ENCODE data around the gene ADAR. TPM values are rescaled to one million over a fixed set of nuclear protein-coding genes. Genes with fewer than 3 reads are reported as not detected.

Gene ADAR
- total RNA-seq, 1 donor from 2014 or later, result 128 TPM

DNA sequence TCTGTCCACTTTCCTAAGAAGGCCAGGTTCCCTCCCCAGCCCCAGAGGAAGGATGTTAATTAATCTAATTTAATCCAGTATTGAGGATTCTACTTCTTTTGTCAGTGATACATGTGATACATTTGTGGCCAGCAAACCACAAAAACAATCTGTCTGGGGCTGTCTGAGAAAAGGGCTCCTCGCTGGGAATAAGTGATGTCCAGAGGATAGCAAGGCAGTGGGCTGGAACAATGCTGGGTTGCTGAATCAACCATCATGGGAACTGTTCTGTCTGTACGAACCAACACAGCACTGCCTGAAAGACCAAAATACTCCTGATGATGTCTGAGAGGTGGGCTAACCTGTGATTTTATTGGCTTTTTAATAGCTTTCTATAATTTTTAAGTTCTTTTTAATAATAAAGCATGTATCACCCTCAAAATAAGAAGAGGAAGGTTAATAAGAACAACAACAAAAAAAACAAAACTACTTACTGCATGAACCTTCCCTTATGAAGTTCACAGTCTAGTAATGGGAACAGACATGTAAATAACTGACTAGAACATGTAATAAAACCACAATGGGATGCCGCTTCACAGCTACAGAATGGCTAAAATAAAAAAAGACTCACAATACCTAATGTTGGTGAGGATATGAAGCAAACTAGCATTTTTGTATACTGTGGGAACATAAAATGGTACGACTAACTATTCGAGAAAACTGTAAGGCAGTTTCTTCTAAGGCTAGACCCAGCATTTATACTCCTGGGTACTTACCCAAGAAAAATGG is 11.4 kb upstream of the ADAR start:
- TF ChIP-seq EZH2 (IDR thresholded peaks at IDR 0.05) (no peak), CTCF (IDR thresholded peaks at IDR 0.05) (no peak)
- no peak overlapping the region for H3K9ac ChIP-seq
- H2AFZ ChIP-seq (replicated peaks), result no peak overlapping the region
- no peak for DNase-seq (ENCODE audit: low spot score)
- no peaks in the 10 kb centered on the region for H3K36me3 Mint-ChIP-seq
- no peak overlapping the region for H3K27ac Mint-ChIP-seq
- no peak overlapping the region for H3K27ac ChIP-seq
- peaks cover 2% of the 10 kb centered on the region for H3K4me1 ChIP-seq
- peaks cover 6% of the 10 kb centered on the region for H3K4me1 Mint-ChIP-seq
- H3K27me3 Mint-ChIP-seq (ENCODE audit: insufficient read depth, low read depth), result no peaks in the 10 kb centered on the region
- no peak overlapping the region for H3K4me3 Mint-ChIP-seq
- H3F3A ChIP-seq (ENCODE audit: low read depth), result no peaks in the 10 kb centered on the region
- no peak overlapping the region for H3K4me3 ChIP-seq
- no peaks in the 10 kb centered on the region for H3K36me3 ChIP-seq
- no peaks in the 10 kb centered on the region for H3K9me3 ChIP-seq (ENCODE audit: low read depth)
- no peaks in the 10 kb centered on the region for H3K9me3 Mint-ChIP-seq
- no peak overlapping the region for H3K4me2 ChIP-seq
- peaks cover 100% of the 10 kb centered on the region for H3K79me2 ChIP-seq (ENCODE audit: low read depth)
- H4K20me1 ChIP-seq (ENCODE audit: low read depth), result peaks cover 69% of the 10 kb centered on the region
- no peaks in the 10 kb centered on the region for H3K27me3 ChIP-seq

- no peak overlapping the region for H3K4me3 Mint-ChIP-seq
- peaks cover 89% of the 10 kb centered on the region for H3K79me2 ChIP-seq (ENCODE audit: low read depth)
- H3K27ac ChIP-seq, result no peak overlapping the region
Observed at GRCh38 chr1:154616659-154617345, 8.8 kb upstream of the ADAR start.

GRCh38 chr1:154615411-154615810 is 7.4 kb upstream of the ADAR start:
- H3K4me3 ChIP-seq, result no peak overlapping the region
- Mint-ChIP-seq H3K4me3 (no peak overlapping the region), H3K27me3 (ENCODE audit: insufficient read depth, low read depth) (no peaks in the 10 kb centered on the region), H3K27ac (no peak overlapping the region), H3K36me3 (no peaks in the 10 kb centered on the region), H3K9me3 (no peaks in the 10 kb centered on the region), H3K4me1 (peaks cover 20% of the 10 kb centered on the region)
- TF ChIP-seq EZH2phosphoT487 (IDR thresholded peaks at IDR 0.05) (no peak), EZH2 (IDR thresholded peaks at IDR 0.05) (no peak), CTCF (IDR thresholded peaks at IDR 0.05) (no peak)
- H3K9ac ChIP-seq, result no peak overlapping the region
- H3K79me2 ChIP-seq (ENCODE audit: low read depth), result peaks cover 87% of the 10 kb centered on the region
- peaks cover 65% of the 10 kb centered on the region for H4K20me1 ChIP-seq (ENCODE audit: low read depth)
- DNase-seq (ENCODE audit: low spot score), result no peak
- peaks cover 15% of the 10 kb centered on the region for H3F3A ChIP-seq (ENCODE audit: low read depth)
- H3K9me3 ChIP-seq (ENCODE audit: low read depth), result no peaks in the 10 kb centered on the region
- H3K27me3 ChIP-seq, result no peaks in the 10 kb centered on the region
- peaks cover 17% of the 10 kb centered on the region for H3K4me1 ChIP-seq
- H3K4me2 ChIP-seq, result no peak overlapping the region
- no peak overlapping the region for H3K27ac ChIP-seq
- H2AFZ ChIP-seq (replicated peaks), result no peak overlapping the region
- no peaks in the 10 kb centered on the region for H3K36me3 ChIP-seq

More at GRCh38 chr1:154616659-154617345, 8.8 kb upstream of the ADAR start:
- no peak overlapping the region for H3K4me2 ChIP-seq
- Mint-ChIP-seq H3K27ac (no peak overlapping the region), H3K9me3 (no peaks in the 10 kb centered on the region), H3K27me3 (ENCODE audit: insufficient read depth, low read depth) (no peaks in the 10 kb centered on the region), H3K4me1 (peaks cover 8% of the 10 kb centered on the region), H3K36me3 (no peaks in the 10 kb centered on the region)
- H2AFZ ChIP-seq (replicated peaks), result no peak overlapping the region
- H3K4me3 ChIP-seq, result no peak overlapping the region
- no peak for TF ChIP-seq EZH2phosphoT487 (IDR thresholded peaks at IDR 0.05)
- no peak for TF ChIP-seq CTCF (IDR thresholded peaks at IDR 0.05)
- no peak for TF ChIP-seq EZH2 (IDR thresholded peaks at IDR 0.05)
- H3K9ac ChIP-seq, result no peak overlapping the region
- no peak for DNase-seq (ENCODE audit: low spot score)
- H3K27me3 ChIP-seq, result no peaks in the 10 kb centered on the region
- H3F3A ChIP-seq (ENCODE audit: low read depth), result peaks cover 3% of the 10 kb centered on the region
- H3K36me3 ChIP-seq, result no peaks in the 10 kb centered on the region
- peaks cover 6% of the 10 kb centered on the region for H3K4me1 ChIP-seq
- H3K9me3 ChIP-seq (ENCODE audit: low read depth), result no peaks in the 10 kb centered on the region
- peaks cover 54% of the 10 kb centered on the region for H4K20me1 ChIP-seq (ENCODE audit: low read depth)
